Tibial nerve (tissue), 4 donors: Measurements from ENCODE around the gene SELENON. TPM values are rescaled to one million over a fixed set of nuclear protein-coding genes. Genes with fewer than 3 reads are reported as not detected.

Source experiments
- DNase-seq, 2 donors: peaks; one replicate each; pipeline ENCODE4 v3.0.0-alpha.2; 2019; ENCODE audit warnings: low spot score in 2 of 2
- H3K27ac ChIP-seq, 4 donors: fragments of 200-600 bp; sonication (generic) in 3 of 4; one replicate each; pipeline ENCODE4 v1.5.1; 2017 to 2019; ENCODE audit warnings: mild to moderate bottlenecking in 1 of 4
- H3K27me3 ChIP-seq, 2 donors: fragments of 200-600 bp; sonication (generic) in 1 of 2; one replicate each; pipeline versions ENCODE4 v1.5.1 to v1.6.0; 2017 to 2019
- H3K36me3 ChIP-seq, 3 donors: fragments of 200-600 bp; sonication (generic); one replicate each; pipeline ENCODE4 v1.5.1; 2018 to 2019
- H3K4me1 ChIP-seq, 4 donors: fragments of 200-600 bp; sonication (generic) in 3 of 4; one replicate each; pipeline ENCODE4 v1.5.1; 2017 to 2019
- H3K4me3 ChIP-seq, 4 donors: fragments of 200-600 bp; sonication (generic) in 3 of 4; one replicate each; pipeline ENCODE4 v1.5.1; 2017 to 2019; ENCODE audit warnings: mild to moderate bottlenecking in 1 of 4, moderate library complexity in 1 of 4
- H3K9me3 ChIP-seq, 4 donors: fragments of 200-600 bp; sonication (generic) in 3 of 4; one replicate each; pipeline ENCODE4 v1.5.1; 2017 to 2019
- CTCF ChIP-seq, 5 experiments: fragments of 200-600 bp in 3 of 5; fragments of 450-650 bp in 2 of 5; sonication (generic) in 3 of 5; IDR thresholded peaks; one replicate each; pipeline ENCODE4 v1.5.1; 2016 to 2019; ENCODE audit warnings: antibody characterized with exemption in 5 of 5, mild to moderate bottlenecking in 3 of 5, moderate library complexity in 2 of 5
- EP300 ChIP-seq, 2 donors: sonication (generic); formaldehyde crosslinking; IDR thresholded peaks; one replicate each; pipeline ENCODE4 v1.6.1; 2017; ENCODE audit warnings: antibody characterized with exemption in 2 of 2, mild to moderate bottlenecking in 1 of 2
- POLR2A ChIP-seq, 2 donors: fragments of 450-650 bp; IDR thresholded peaks; one replicate each; pipeline ENCODE4 v1.6.1; 2017; ENCODE audit warnings: antibody characterized with exemption in 2 of 2, mild to moderate bottlenecking in 2 of 2, moderate library complexity in 2 of 2
- WGBS, 2 donors: methylation state at CpG; one replicate each; pipeline ENCODE4 v1.1.5; 2018; 5-methylcytosine and 5-hydroxymethylcytosine counted together
- total RNA-seq, 4 donors: library from RNA; depleted of rRNA; stranded (reverse); fragments of >200 nt; gene quantifications; one replicate each; pipeline ENCODE4 v1.1.0, GENCODE V29; 2016

Gene SELENON
- total RNA-seq, 4 donors from 2014 or later = 17.6 to 54.0 (median 36.8) TPM

GRCh38 chr1:25774206-25774803 is 25.7 kb upstream of the SELENON start:
- Histone ChIP-seq H3K4me3 (no peak overlapping the region), H3K36me3 (peaks cover 0 to 26% (median 0%) of the 10 kb centered on the region in 3 donors), H3K27ac (no peak overlapping the region), H3K27me3 (no peaks in the 10 kb centered on the region), H3K9me3 (no peaks in the 10 kb centered on the region), H3K4me1 (peaks cover 0 to 28% (median 18%) of the 10 kb centered on the region in 4 donors)
- 83 to 88% methylated on average over 13 of the region's 13 CpGs for WGBS, 2 donors
- TF ChIP-seq CTCF (IDR thresholded peaks at IDR 0.05) = no peak
- TF ChIP-seq POLR2A (IDR thresholded peaks at IDR 0.05) = no peak
- no peak for TF ChIP-seq EP300 (IDR thresholded peaks at IDR 0.05)
- no peak for DNase-seq

GRCh38 chr1:25774921-25775771 is 24.8 kb upstream of the SELENON start:
- Histone ChIP-seq H3K9me3 (no peaks in the 10 kb centered on the region), H3K27ac (no peak overlapping the region)
- WGBS, 2 donors = 73 to 74% methylated on average over 14 to 16 of the region's 16 CpGs

GRCh38 chr1:25779388-25779787 is 20.6 kb upstream of the SELENON start:
- Histone ChIP-seq H3K27ac (no peak overlapping the region), H3K36me3 (peaks cover 0 to 27% (median 0%) of the 10 kb centered on the region in 3 donors), H3K4me1 (peaks cover 0 to 16% (median 2%) of the 10 kb centered on the region in 4 donors), H3K4me3 (no peak overlapping the region), H3K27me3 (no peaks in the 10 kb centered on the region), H3K9me3 (no peaks in the 10 kb centered on the region)
- DNase-seq = no peak
- WGBS, 2 donors = 70 to 78% methylated on average over 8 of the region's 8 CpGs
- TF ChIP-seq CTCF (IDR thresholded peaks at IDR 0.05) (no peak), EP300 (IDR thresholded peaks at IDR 0.05) (no peak), POLR2A (IDR thresholded peaks at IDR 0.05) (no peak)

More at GRCh38 chr1:25774921-25775771, 24.8 kb upstream of the SELENON start:
- H3K27me3 ChIP-seq = no peaks in the 10 kb centered on the region
- H3K4me3 ChIP-seq = no peak overlapping the region
- H3K36me3 ChIP-seq = peaks cover 0 to 26% (median 0%) of the 10 kb centered on the region in 3 donors
- DNase-seq = no peak
- peaks cover 0 to 25% (median 17%) of the 10 kb centered on the region in 4 donors for H3K4me1 ChIP-seq
- no peak for TF ChIP-seq POLR2A (IDR thresholded peaks at IDR 0.05)
- no peak for TF ChIP-seq CTCF (IDR thresholded peaks at IDR 0.05)
- no peak for TF ChIP-seq EP300 (IDR thresholded peaks at IDR 0.05)

GRCh38 chr1:25779894-25780293 is 20.1 kb upstream of the SELENON start:
- Histone ChIP-seq H3K36me3 (peaks cover 0 to 28% (median 0%) of the 10 kb centered on the region in 3 donors), H3K4me3 (no peak overlapping the region), H3K27ac (no peak overlapping the region), H3K4me1 (peaks cover 0 to 20% (median 0%) of the 10 kb centered on the region in 4 donors), H3K9me3 (no peaks in the 10 kb centered on the region), H3K27me3 (no peaks in the 10 kb centered on the region)
- WGBS, 2 donors = 94 to 95% methylated on average over 4 of the region's 4 CpGs
- no peak for TF ChIP-seq POLR2A (IDR thresholded peaks at IDR 0.05)
- no peak for TF ChIP-seq EP300 (IDR thresholded peaks at IDR 0.05)
- no peak for TF ChIP-seq CTCF (IDR thresholded peaks at IDR 0.05)
- DNase-seq = no peak
